ENCODE measurements around the gene PRAMEF12.

- TF ChIP-seq CTCF (IDR thresholded peaks at IDR 0.05; ENCODE audit: insufficient read depth, low read length, poor library complexity, severe bottlenecking) (no peak), EZH2phosphoT487 (conservative IDR thresholded peaks at IDR 0.05; ENCODE audit: low read length) (no peak)
These were observed 27.6 kb upstream of the PRAMEF12 start, which contains the start of gene CFAP107 for GRCh38 chr1:12745992-12746323.

Data from SU-DHL-6 (cell line).